HL-60 (cell line): Measurements from ENCODE around the gene YPEL1.

Experiments
- DNase-seq, 2 experiments: peaks; one replicate each; pipeline ENCODE4 v3.0.0-alpha.2; 2010 to 2020; ENCODE audit warnings: low read depth in 1 of 2, low spot score in 1 of 2
- H3K27ac ChIP-seq: fragments of 250-450 bp; sonication (Bioruptor Pico); replicated peaks from 2 replicates; pipeline ENCODE4 v1.5.1; 2020; ENCODE audit warnings: mild to moderate bottlenecking, moderate library complexity
- H3K27me3 ChIP-seq: fragments of 250-450 bp; sonication (Bioruptor Pico); 2 replicates; pipeline ENCODE4 v1.5.1; 2021; ENCODE audit warnings: mild to moderate bottlenecking, moderate library complexity; ENCODE audit not compliant: insufficient read depth, poor library complexity, severe bottlenecking
- H3K4me3 ChIP-seq: replicated peaks from 2 replicates; pipeline ENCODE4 v1.5.1; 2011; ENCODE audit warnings: mild to moderate bottlenecking, control low read depth, low read length; ENCODE audit not compliant: insufficient read depth
- CTCF ChIP-seq: IDR thresholded peaks from one replicate; pipeline ENCODE4 v1.5.1; 2011; ENCODE audit warnings: low read length, control low read depth, inconsistent platforms; ENCODE audit not compliant: insufficient read depth
- GABPA ChIP-seq: IDR thresholded peaks from 2 replicates; pipeline ENCODE4 v1.6.1; 2012; ENCODE audit warnings: low read depth
- POLR2AphosphoS5 ChIP-seq: IDR thresholded peaks from 2 replicates; pipeline ENCODE4 v1.6.1; 2012; ENCODE audit warnings: low read depth
- REST ChIP-seq: IDR thresholded peaks from 2 replicates; pipeline ENCODE4 v1.6.1; 2012; ENCODE audit warnings: low read depth; ENCODE audit not compliant: insufficient replicate concordance
- SPI1 ChIP-seq: IDR thresholded peaks from 2 replicates; pipeline ENCODE4 v1.6.1; 2012; ENCODE audit warnings: low read depth, mild to moderate bottlenecking, borderline replicate concordance

YPEL1 gene

GRCh38 chr22:21765909-21766529 is 30.4 kb upstream of the YPEL1 start:
- Histone ChIP-seq H3K27me3 (no peaks in the 10 kb centered on the region), H3K27ac (peak overlapping the region; percentile 73), H3K4me3 (no peak overlapping the region)
- TF ChIP-seq POLR2AphosphoS5: no peak
- no peak for TF ChIP-seq GABPA
- no peak for TF ChIP-seq SPI1
- TF ChIP-seq REST: no peak
- no peak for TF ChIP-seq CTCF
- no peak for DNase-seq

GRCh38 chr22:21764038-21764804 is 28.6 kb upstream of the YPEL1 start:
- TF ChIP-seq POLR2AphosphoS5 (no peak), GABPA (no peak), REST (no peak), SPI1 (no peak), CTCF (no peak)
- no peak overlapping the region for H3K4me3 ChIP-seq
- no peak for DNase-seq
- no peak overlapping the region for H3K27ac ChIP-seq
- H3K27me3 ChIP-seq: no peaks in the 10 kb centered on the region

GRCh38 chr22:21762712-21763581 is 27.4 kb upstream of the YPEL1 start:
- no peaks in the 10 kb centered on the region for H3K27me3 ChIP-seq
- peak overlapping the region; percentile 5; the same call in 1 of the 2 replicates for H3K27ac ChIP-seq
- H3K4me3 ChIP-seq: no peak overlapping the region
- DNase-seq: peak in 1 of 2 experiments; percentile 14
- TF ChIP-seq GABPA (no peak), POLR2AphosphoS5 (no peak), REST (no peak), CTCF (no peak), SPI1 (no peak)
